B cell (primary cell): Measurements from ENCODE around the gene KCNJ6. TPM values are rescaled to one million over a fixed set of nuclear protein-coding genes. Genes with fewer than 3 reads are reported as not detected.

Experiments used
- ATAC-seq: fragments of 200-7000 bp; cut with Tn5 transposase; one replicate; pipeline ENCODE4 v1.10.0; 2021; ENCODE audit warnings: low read depth, mild to moderate bottlenecking, moderate number of reproducible peaks, moderate library complexity
- CTCF ChIA-PET: fragments of 350-600 bp; sonication (Branson Sonifier 250); formaldehyde crosslinking; loops from one replicate; lab custom pipeline; 2021; ENCODE audit warnings: antibody characterized with exemption, inconsistent platforms; lab: Charles Lee
- POLR2A ChIA-PET: fragments of 350-600 bp; sonication (Branson Sonifier 250); formaldehyde crosslinking; loops from one replicate; lab custom pipeline; 2021; ENCODE audit warnings: antibody characterized with exemption; lab: Charles Lee
- DNase-seq: peaks from one replicate; pipeline ENCODE4 v3.0.0; 2013
- H2AFZ ChIP-seq: 2 replicates; pipeline ENCODE4 v1.6.1; 2012; ENCODE audit warnings: mild to moderate bottlenecking, low read depth, low read length; ENCODE audit not compliant: insufficient read depth, poor library complexity, severe bottlenecking
- H3K27ac ChIP-seq, 2 donors: 1 replicate in 1 of 2; 2 replicates in 1 of 2; pipeline ENCODE4 v1.5.1; 2012 to 2013; ENCODE audit warnings: low read length in 2 of 2, mild to moderate bottlenecking in 2 of 2, moderate library complexity in 1 of 2
- H3K27me3 ChIP-seq, 4 experiments: fragments of 200-600 bp in 1 of 4; sonication (generic) in 1 of 4; replicated peaks in 1 of 4; 1 replicate in 2 of 4; 2 replicates in 2 of 4; pipeline versions ENCODE4 v1.6.1 to v1.7.0; 2013 to 2016; ENCODE audit warnings: low read length in 3 of 4, mild to moderate bottlenecking in 2 of 4, mixed read lengths in 1 of 4, moderate library complexity in 1 of 4; ENCODE audit not compliant: insufficient read depth in 4 of 4, control insufficient read depth in 3 of 4; ENCODE audit errors: control extremely low read depth in 1 of 4
- H3K36me3 ChIP-seq, 2 experiments: replicated peaks in 1 of 2; 1 replicate in 1 of 2; 2 replicates in 1 of 2; pipeline versions ENCODE4 v1.6.1 to v1.7.1; 2013; ENCODE audit warnings: low read length in 1 of 2; ENCODE audit not compliant: insufficient read depth in 2 of 2, control insufficient read depth in 1 of 2; ENCODE audit errors: control extremely low read depth in 1 of 2, extremely low read depth in 1 of 2
- H3K4me1 ChIP-seq, 2 donors: fragments of 200-600 bp in 1 of 2; sonication (generic) in 1 of 2; 1 replicate in 1 of 2; 2 replicates in 1 of 2; pipeline versions ENCODE4 v1.5.1 to v1.6.1; 2013 to 2017; ENCODE audit warnings: low read length in 2 of 2; ENCODE audit not compliant: control insufficient read depth in 2 of 2, insufficient read depth in 2 of 2
- H3K4me2 ChIP-seq: replicated peaks from 2 replicates; pipeline ENCODE3; 2012; ENCODE audit warnings: mild to moderate bottlenecking, low read depth, low read length; ENCODE audit not compliant: poor library complexity, severe bottlenecking
- H3K4me3 ChIP-seq, 5 experiments: fragments of 200-600 bp in 1 of 5; sonication (generic) in 1 of 5; 1 replicate in 3 of 5; 2 replicates in 2 of 5; pipeline versions ENCODE4 v1.5.1 to v1.7.0; 2011 to 2016; ENCODE audit warnings: low read length in 4 of 5, mild to moderate bottlenecking in 4 of 5, low read depth in 2 of 5, control low read depth in 1 of 5, moderate library complexity in 1 of 5; ENCODE audit not compliant: insufficient read depth in 1 of 5; ENCODE audit errors: control extremely low read depth in 1 of 5, extremely low read depth in 1 of 5
- H3K79me2 ChIP-seq: fragments of 200-600 bp; sonication (generic); one replicate; pipeline ENCODE4 v1.6.0; 2016; ENCODE audit warnings: low read length; ENCODE audit not compliant: control insufficient read depth, insufficient read depth
- H3K9ac ChIP-seq: fragments of 200-600 bp; sonication (generic); 2 replicates; pipeline ENCODE4 v1.6.1; 2017; ENCODE audit warnings: mild to moderate bottlenecking, low read length, moderate library complexity
- H3K9me3 ChIP-seq, 3 donors: one replicate each; pipeline versions ENCODE4 v1.6.1 to v1.7.1; 2013; ENCODE audit warnings: low read length in 2 of 3; ENCODE audit not compliant: control insufficient read depth in 2 of 3, insufficient read depth in 1 of 3; ENCODE audit errors: control extremely low read depth in 1 of 3
- H4K20me1 ChIP-seq: 2 replicates; pipeline ENCODE4 v1.6.0; 2012; ENCODE audit warnings: mild to moderate bottlenecking, low read length; ENCODE audit not compliant: insufficient read depth, control insufficient read depth, poor library complexity, severe bottlenecking
- H3K27ac Mint-ChIP-seq: one replicate; pipeline ENCODE4 v1.8.0; 2021; ENCODE audit warnings: mixed read lengths
- H3K27me3 Mint-ChIP-seq: one replicate; pipeline ENCODE4 v1.8.0; 2021; ENCODE audit warnings: mixed read lengths
- H3K4me1 Mint-ChIP-seq: one replicate; pipeline ENCODE4 v1.8.0; 2021; ENCODE audit warnings: mixed read lengths
- H3K4me3 Mint-ChIP-seq: one replicate; pipeline ENCODE4 v1.8.0; 2021; ENCODE audit warnings: mixed read lengths
- H3K9me3 Mint-ChIP-seq: one replicate; pipeline ENCODE4 v1.8.0; 2022; ENCODE audit warnings: mixed read lengths; ENCODE audit not compliant: insufficient read depth
- EZH2 ChIP-seq: IDR thresholded peaks from 2 replicates; pipeline ENCODE4 v1.6.1; 2012; ENCODE audit warnings: borderline replicate concordance, low read depth, mild to moderate bottlenecking, moderate library complexity, low read length; ENCODE audit not compliant: insufficient read depth, poor library complexity, severe bottlenecking
- WGBS: methylation state at CpG from one replicate; pipeline ENCODE4 v1.1.5; 2013; ENCODE audit warnings: missing lambda C conversion rate; ENCODE audit not compliant: insufficient coverage; 5-methylcytosine and 5-hydroxymethylcytosine counted together
- intact Hi-C: fragments of 100-400 bp; cut with micrococcal nuclease; formaldehyde crosslinking; loops from one replicate; pipeline ENCODE4 v1.10.0; 2022
- polyA plus RNA-seq: library from polyadenylated mRNA; depleted of rRNA; stranded (reverse); fragments of >200 nt; gene quantifications from 2 replicates; pipeline ENCODE4 v1.2.3, GENCODE V29; 2012
- total RNA-seq, 2 donors: library from RNA; stranded (reverse); fragments of 120-200 nt in 1 of 2; gene quantifications; 1 replicate in 1 of 2; 2 replicates in 1 of 2; pipeline versions ENCODE4 v1.2.3 to v1.2.4, GENCODE V29; 2013 to 2022
- TF ChIP-seq, protein P1 (sequence below): fragments of 200-600 bp; IDR thresholded peaks from one replicate; pipeline ENCODE4 v1.8.0; 2022; ENCODE audit warnings: antibody characterized with exemption, mild to moderate bottlenecking

The KCNJ6 gene
- total and polyA plus RNA-seq, 2 donors (not counting 1 experiment from before 2014, with no cell fraction given) = not detected

DNA sequence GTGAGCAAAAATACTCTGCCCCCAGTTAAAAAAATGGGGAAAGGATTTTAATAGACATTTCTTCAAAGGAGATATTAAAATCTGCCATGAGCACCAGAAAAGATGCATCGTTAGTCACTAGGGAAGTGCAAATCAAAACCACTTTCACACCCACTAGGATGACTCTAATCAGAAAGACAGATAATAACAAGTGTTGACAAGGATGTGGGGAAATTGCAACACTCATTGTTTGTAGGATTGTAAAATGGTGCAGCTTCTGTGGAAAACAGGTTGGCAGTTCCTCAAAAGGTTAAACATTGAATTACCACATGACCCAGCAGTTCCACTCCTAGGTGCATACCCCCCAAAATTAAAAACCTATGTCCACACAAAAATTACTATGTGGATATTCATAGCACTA, 112.3 kb downstream of the KCNJ6 start:
- Histone ChIP-seq H3K79me2 (no peaks in the 10 kb centered on the region), H3K4me3 (no peak overlapping the region), H3K4me2 (no peak overlapping the region), H3K9me3 (no peaks in the 10 kb centered on the region), H4K20me1 (no peaks in the 10 kb centered on the region), H3K27ac (no peak overlapping the region), H2AFZ (no peak overlapping the region), H3K27me3 (no peaks in the 10 kb centered on the region), H3K4me1 (no peaks in the 10 kb centered on the region), H3K36me3 (no peaks in the 10 kb centered on the region), H3K9ac (no peak overlapping the region)
- H3K27me3 Mint-ChIP-seq = peaks cover 4% of the 10 kb centered on the region
- ATAC-seq = no peak
- ChIA-PET POLR2A (no interaction called here), CTCF (no interaction called here)
- H3K4me1 Mint-ChIP-seq = no peaks in the 10 kb centered on the region
- H3K27ac Mint-ChIP-seq = no peak overlapping the region
- WGBS = no CpG with 5 or more reads among the region's 1 CpG
- H3K9me3 Mint-ChIP-seq = no peaks in the 10 kb centered on the region
- no peak for DNase-seq
- TF ChIP-seq, protein P1, sequence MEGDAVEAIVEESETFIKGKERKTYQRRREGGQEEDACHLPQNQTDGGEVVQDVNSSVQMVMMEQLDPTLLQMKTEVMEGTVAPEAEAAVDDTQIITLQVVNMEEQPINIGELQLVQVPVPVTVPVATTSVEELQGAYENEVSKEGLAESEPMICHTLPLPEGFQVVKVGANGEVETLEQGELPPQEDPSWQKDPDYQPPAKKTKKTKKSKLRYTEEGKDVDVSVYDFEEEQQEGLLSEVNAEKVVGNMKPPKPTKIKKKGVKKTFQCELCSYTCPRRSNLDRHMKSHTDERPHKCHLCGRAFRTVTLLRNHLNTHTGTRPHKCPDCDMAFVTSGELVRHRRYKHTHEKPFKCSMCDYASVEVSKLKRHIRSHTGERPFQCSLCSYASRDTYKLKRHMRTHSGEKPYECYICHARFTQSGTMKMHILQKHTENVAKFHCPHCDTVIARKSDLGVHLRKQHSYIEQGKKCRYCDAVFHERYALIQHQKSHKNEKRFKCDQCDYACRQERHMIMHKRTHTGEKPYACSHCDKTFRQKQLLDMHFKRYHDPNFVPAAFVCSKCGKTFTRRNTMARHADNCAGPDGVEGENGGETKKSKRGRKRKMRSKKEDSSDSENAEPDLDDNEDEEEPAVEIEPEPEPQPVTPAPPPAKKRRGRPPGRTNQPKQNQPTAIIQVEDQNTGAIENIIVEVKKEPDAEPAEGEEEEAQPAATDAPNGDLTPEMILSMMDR = no peak
- TF ChIP-seq EZH2 = no peak
- H3K4me3 Mint-ChIP-seq = no peak overlapping the region
- intact Hi-C loops = no loop called here

GRCh38 chr21:37803101-37803651, 113.1 kb downstream of the KCNJ6 start:
- ATAC-seq (no peak), DNase-seq (no peak)
- H3K9me3 ChIP-seq = no peaks in the 10 kb centered on the region
- no peaks in the 10 kb centered on the region for H3K4me1 Mint-ChIP-seq
- WGBS = 98% methylated on average over 5 of the region's 8 CpGs
- H3K4me3 ChIP-seq = no peak overlapping the region
- no peak overlapping the region for H2AFZ ChIP-seq
- no peak overlapping the region for H3K4me2 ChIP-seq
- CTCF ChIA-PET = no interaction called here
- POLR2A ChIA-PET = no interaction called here
- H3K9me3 Mint-ChIP-seq = no peaks in the 10 kb centered on the region
- intact Hi-C loops = no loop called here
- no peak overlapping the region for H3K27ac ChIP-seq
- H3K79me2 ChIP-seq = no peaks in the 10 kb centered on the region
- H3K4me1 ChIP-seq = no peaks in the 10 kb centered on the region
- H3K4me3 Mint-ChIP-seq = no peak overlapping the region
- no peaks in the 10 kb centered on the region for H3K36me3 ChIP-seq
- no peaks in the 10 kb centered on the region for H4K20me1 ChIP-seq
- TF ChIP-seq, protein P1 = no peak
- TF ChIP-seq EZH2 = no peak
- no peaks in the 10 kb centered on the region for H3K27me3 ChIP-seq
- H3K27me3 Mint-ChIP-seq = peaks cover 4% of the 10 kb centered on the region
- no peak overlapping the region for H3K27ac Mint-ChIP-seq
- no peak overlapping the region for H3K9ac ChIP-seq
